GM23248 (cell line): ENCODE measurements around the gene KCNS1. TPM values are rescaled to one million over a fixed set of nuclear protein-coding genes. Genes with fewer than 3 reads are reported as not detected.

Experiments
- DNase-seq: peaks from one replicate; pipeline ENCODE4 v3.0.0-alpha.2; 2015
- H2AFZ ChIP-seq: fragments of 200-600 bp; sonication (generic); 2 replicates; pipeline ENCODE4 v1.6.1; 2016; ENCODE audit warnings: antibody characterized with exemption
- H3F3A ChIP-seq: fragments of 200-600 bp; sonication (generic); 2 replicates; pipeline ENCODE4 v1.6.1; 2016; ENCODE audit warnings: mild to moderate bottlenecking, antibody characterized with exemption, mixed run types; ENCODE audit not compliant: insufficient read depth
- H3K27ac ChIP-seq: fragments of 200-600 bp; sonication (generic); 2 replicates; pipeline ENCODE4 v1.5.1; 2016; ENCODE audit warnings: mild to moderate bottlenecking
- H3K27me3 ChIP-seq: fragments of 200-600 bp; sonication (generic); replicated peaks from 2 replicates; pipeline ENCODE4 v1.6.1; 2016; ENCODE audit warnings: mild to moderate bottlenecking; ENCODE audit not compliant: insufficient read depth
- H3K36me3 ChIP-seq: fragments of 200-600 bp; sonication (generic); 2 replicates; pipeline ENCODE4 v1.6.1; 2016; ENCODE audit warnings: low read depth, mild to moderate bottlenecking
- H3K4me1 ChIP-seq: fragments of 200-600 bp; sonication (generic); 2 replicates; pipeline ENCODE4 v1.6.1; 2016; ENCODE audit warnings: mild to moderate bottlenecking; ENCODE audit not compliant: insufficient read depth
- H3K4me2 ChIP-seq: fragments of 200-600 bp; sonication (generic); one replicate; pipeline ENCODE4 v1.6.1; 2016; ENCODE audit warnings: mild to moderate bottlenecking; ENCODE audit not compliant: unreplicated experiment
- H3K4me3 ChIP-seq: fragments of 200-600 bp; sonication (generic); 2 replicates; pipeline ENCODE4 v1.5.1; 2016; ENCODE audit warnings: mild to moderate bottlenecking
- H3K79me2 ChIP-seq: fragments of 200-600 bp; sonication (generic); 2 replicates; pipeline ENCODE4 v1.6.1; 2016; ENCODE audit warnings: mild to moderate bottlenecking; ENCODE audit not compliant: insufficient read depth
- H3K9ac ChIP-seq: fragments of 200-600 bp; sonication (generic); 2 replicates; pipeline ENCODE4 v1.6.1; 2016; ENCODE audit warnings: mild to moderate bottlenecking
- H3K9me2 ChIP-seq: fragments of 200-600 bp; sonication (generic); 2 replicates; pipeline ENCODE4 v1.6.1; 2016; ENCODE audit warnings: mixed run types, mild to moderate bottlenecking, moderate library complexity; ENCODE audit not compliant: insufficient read depth
- H3K9me3 ChIP-seq: fragments of 200-600 bp; sonication (generic); one replicate; pipeline ENCODE4 v1.6.1; 2017; ENCODE audit warnings: low read depth
- H4K20me1 ChIP-seq: fragments of 200-600 bp; sonication (generic); 2 replicates; pipeline ENCODE4 v1.6.0; 2016; ENCODE audit not compliant: insufficient read depth
- EZH2 ChIP-seq: fragments of 200-600 bp; sonication (generic); IDR thresholded peaks from 2 replicates; pipeline ENCODE4 v1.6.1; 2018; ENCODE audit warnings: antibody characterized with exemption, mild to moderate bottlenecking; ENCODE audit not compliant: insufficient read depth, poor library complexity, severe bottlenecking
- EZH2phosphoT487 ChIP-seq: fragments of 200-600 bp; sonication (generic); IDR thresholded peaks from 2 replicates; pipeline ENCODE4 v1.6.1; 2018; ENCODE audit warnings: antibody characterized with exemption, moderate library complexity, mild to moderate bottlenecking, low read depth; ENCODE audit not compliant: insufficient read depth
- WGBS, 2 experiments: methylation state at CpG; one replicate each; pipeline ENCODE4 v1.1.6; 2015 to 2017; ENCODE audit warnings: low lambda C conversion rate in 2 of 2, low coverage in 1 of 2; ENCODE audit errors: missing lambda C conversion rate in 2 of 2; 5-methylcytosine and 5-hydroxymethylcytosine counted together
- in situ Hi-C: fragments of 300-500 bp; cut with MboI; formaldehyde crosslinking; loops from 2 replicates; pipeline ENCODE4 v1.15.0; 2020
- polyA plus RNA-seq: library from polyadenylated mRNA; unstranded; fragments of >200 nt; fragmentation: Nextera tagmentation; extraction: Ambion mirVana; gene quantifications from 2 replicates; pipeline ENCODE4 v1.2.1, GENCODE V29; 2016
- total RNA-seq: library from RNA; depleted of rRNA; stranded (reverse); fragments of >200 nt; shearing (Covaris generic); gene quantifications from 2 replicates; pipeline ENCODE4 v1.2.3, GENCODE V29; 2014

The KCNS1 gene
- total and polyA plus RNA-seq, 2 experiments from 2014 or later, result 0.11 to 0.55 TPM

GRCh38 chr20:45121388-45121787, 20.5 kb upstream of the KCNS1 start:
- H3K36me3 ChIP-seq, result no peaks in the 10 kb centered on the region
- H3K79me2 ChIP-seq, result no peaks in the 10 kb centered on the region
- no peak overlapping the region for H3K27ac ChIP-seq
- no peak overlapping the region for H3K9ac ChIP-seq
- no peak overlapping the region for H2AFZ ChIP-seq
- WGBS, 2 experiments, result 75 to 80% methylated on average over 2 of the region's 2 CpGs
- no peaks in the 10 kb centered on the region for H4K20me1 ChIP-seq
- H3K9me3 ChIP-seq, result no peaks in the 10 kb centered on the region
- in situ Hi-C loops, result no loop called here
- TF ChIP-seq EZH2 (no peak), EZH2phosphoT487 (no peak)
- H3F3A ChIP-seq, result no peaks in the 10 kb centered on the region
- H3K4me3 ChIP-seq, result no peak overlapping the region
- no peak for DNase-seq
- no peaks in the 10 kb centered on the region for H3K4me1 ChIP-seq
- no peak overlapping the region for H3K4me2 ChIP-seq
- no peaks in the 10 kb centered on the region for H3K9me2 ChIP-seq
- peaks cover 46% of the 10 kb centered on the region for H3K27me3 ChIP-seq

DNA sequence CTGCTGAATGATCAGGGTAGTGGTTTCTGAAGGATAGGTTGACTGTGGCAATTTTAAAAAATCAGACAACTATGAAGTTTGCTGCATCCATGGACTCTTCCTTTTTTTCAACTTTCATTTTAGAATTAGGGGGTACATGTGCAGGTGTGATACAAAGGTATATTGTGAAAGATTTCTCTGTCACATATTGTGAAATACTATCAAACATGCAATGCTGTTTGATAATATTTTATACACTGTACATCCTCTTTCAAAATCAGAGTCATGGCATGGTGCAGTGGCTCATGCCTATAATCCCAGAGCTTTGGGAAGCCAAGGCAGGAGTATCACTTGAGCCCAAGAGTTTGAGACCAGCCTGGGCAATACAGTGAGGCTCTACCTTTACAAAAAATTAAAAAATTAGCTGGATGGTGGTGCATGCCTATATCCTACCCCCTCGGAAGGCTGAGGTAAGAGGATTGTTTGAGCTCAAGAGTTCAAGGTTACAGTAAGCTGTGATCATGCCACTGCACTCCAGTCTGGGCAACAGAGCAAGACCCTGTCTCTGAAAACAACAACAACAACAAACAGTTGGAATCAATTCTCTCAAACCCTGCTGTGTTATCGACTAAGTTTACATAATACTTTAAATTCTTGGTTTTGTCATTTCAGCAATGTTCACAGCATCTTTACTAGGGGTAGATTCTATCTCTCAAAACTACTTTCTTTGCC, 18.8 kb upstream of the KCNS1 start:
- Histone ChIP-seq H2AFZ (no peak overlapping the region), H3K4me1 (no peaks in the 10 kb centered on the region), H4K20me1 (no peaks in the 10 kb centered on the region), H3K27ac (no peak overlapping the region), H3F3A (no peaks in the 10 kb centered on the region), H3K4me2 (no peak overlapping the region), H3K9me3 (no peaks in the 10 kb centered on the region), H3K27me3 (peaks cover 36% of the 10 kb centered on the region), H3K9me2 (no peaks in the 10 kb centered on the region), H3K79me2 (no peaks in the 10 kb centered on the region), H3K9ac (no peak overlapping the region), H3K4me3 (no peak overlapping the region), H3K36me3 (no peaks in the 10 kb centered on the region)
- in situ Hi-C loops, result no loop called here
- 51 to 55% methylated on average over 2 of the region's 2 CpGs for WGBS, 2 experiments
- TF ChIP-seq EZH2 (no peak), EZH2phosphoT487 (no peak)
- DNase-seq, result no peak

- TF ChIP-seq EZH2, result no peak
- no peak for TF ChIP-seq EZH2phosphoT487
- no peaks in the 10 kb centered on the region for H4K20me1 ChIP-seq
- H3K4me1 ChIP-seq, result no peaks in the 10 kb centered on the region
- WGBS, 2 experiments, result 43 to 45% methylated on average over 2 of the region's 2 CpGs
- no peaks in the 10 kb centered on the region for H3K9me3 ChIP-seq
- no peak overlapping the region for H2AFZ ChIP-seq
- no peak overlapping the region for H3K27ac ChIP-seq
- no peaks in the 10 kb centered on the region for H3F3A ChIP-seq
- peaks cover 33% of the 10 kb centered on the region for H3K27me3 ChIP-seq
- in situ Hi-C loops, result no loop called here
- H3K4me2 ChIP-seq, result no peak overlapping the region
- H3K79me2 ChIP-seq, result no peaks in the 10 kb centered on the region
- no peak for DNase-seq
- no peaks in the 10 kb centered on the region for H3K36me3 ChIP-seq
- no peak overlapping the region for H3K9ac ChIP-seq
- no peak overlapping the region for H3K4me3 ChIP-seq
- H3K9me2 ChIP-seq, result no peaks in the 10 kb centered on the region
Observed at GRCh38 chr20:45118028-45118427, 17.1 kb upstream of the KCNS1 start.

DNA sequence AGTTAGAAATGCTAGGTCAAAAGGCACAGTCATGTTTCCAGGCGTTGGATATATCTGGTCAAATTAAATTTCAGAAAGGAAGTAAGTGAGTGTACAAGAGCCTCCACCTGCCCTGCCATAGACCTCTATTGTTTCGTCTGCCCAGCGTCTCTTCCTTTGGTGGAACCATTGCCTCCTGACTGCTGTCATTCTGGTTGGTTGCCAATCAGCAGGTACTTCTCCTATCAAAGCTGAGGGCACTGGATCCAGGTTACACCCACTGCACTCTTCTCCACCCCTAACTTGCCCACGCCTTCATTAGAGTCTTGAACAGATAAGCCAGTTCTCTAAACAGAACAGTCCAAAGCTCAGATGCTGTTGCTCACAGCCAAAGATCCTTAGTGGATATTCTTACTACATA, 16.7 kb upstream of the KCNS1 start:
- H2AFZ ChIP-seq, result no peak overlapping the region
- H3K9me3 ChIP-seq, result no peaks in the 10 kb centered on the region
- peaks cover 33% of the 10 kb centered on the region for H3K27me3 ChIP-seq
- no peak overlapping the region for H3K9ac ChIP-seq
- no peaks in the 10 kb centered on the region for H4K20me1 ChIP-seq
- no peaks in the 10 kb centered on the region for H3F3A ChIP-seq
- in situ Hi-C loops, result no loop called here
- H3K36me3 ChIP-seq, result no peaks in the 10 kb centered on the region
- no peak overlapping the region for H3K27ac ChIP-seq
- no peaks in the 10 kb centered on the region for H3K4me1 ChIP-seq
- DNase-seq, result no peak
- WGBS, 2 experiments, result 64 to 67% methylated on average over 4 of the region's 4 CpGs
- H3K4me3 ChIP-seq, result no peak overlapping the region
- H3K4me2 ChIP-seq, result no peak overlapping the region
- no peaks in the 10 kb centered on the region for H3K9me2 ChIP-seq
- TF ChIP-seq EZH2 (no peak), EZH2phosphoT487 (no peak)
- no peaks in the 10 kb centered on the region for H3K79me2 ChIP-seq

- Histone ChIP-seq H3K27ac (no peak overlapping the region), H3K36me3 (no peaks in the 10 kb centered on the region), H3F3A (no peaks in the 10 kb centered on the region), H3K9me3 (no peaks in the 10 kb centered on the region), H3K4me2 (no peak overlapping the region), H3K4me1 (no peaks in the 10 kb centered on the region), H3K27me3 (peaks cover 20% of the 10 kb centered on the region), H3K9ac (no peak overlapping the region), H2AFZ (no peak overlapping the region), H3K4me3 (no peak overlapping the region), H3K9me2 (no peaks in the 10 kb centered on the region), H4K20me1 (no peaks in the 10 kb centered on the region), H3K79me2 (no peaks in the 10 kb centered on the region)
- 70% methylated on average over 4 of the region's 4 CpGs for WGBS, 2 experiments
- no peak for TF ChIP-seq EZH2phosphoT487
- TF ChIP-seq EZH2, result no peak
- no peak for DNase-seq
- in situ Hi-C loops, result no loop called here
Observed at GRCh38 chr20:45115829-45116228, 14.9 kb upstream of the KCNS1 start.
